GM23338 (cell line): ENCODE measurements around the gene STK39. TPM values are rescaled to one million over a fixed set of nuclear protein-coding genes. Genes with fewer than 3 reads are reported as not detected.

Experiments used
- ATAC-seq: fragments of 200-7000 bp; cut with Tn5 transposase; 3 replicates; pipeline ENCODE4 v1.9.1; 2020
- DNase-seq: peaks from one replicate; pipeline ENCODE4 v3.0.0-alpha.2; 2015; ENCODE audit warnings: low spot score
- H2AFZ ChIP-seq: fragments of 200-600 bp; sonication (generic); 2 replicates; pipeline ENCODE4 v1.8.0; 2016; ENCODE audit warnings: antibody characterized with exemption, mild to moderate bottlenecking, moderate library complexity
- H3F3A ChIP-seq: fragments of 200-600 bp; sonication (generic); replicated peaks from 2 replicates; pipeline ENCODE4 v1.8.0; 2017; ENCODE audit warnings: antibody characterized with exemption, mixed run types, low read depth
- H3K27ac ChIP-seq: fragments of 200-600 bp; sonication (generic); 2 replicates; pipeline ENCODE4 v1.6.1; 2016; ENCODE audit warnings: low read depth
- H3K27me3 ChIP-seq: fragments of 200-600 bp; sonication (generic); 2 replicates; pipeline ENCODE4 v1.8.0; 2016; ENCODE audit warnings: mild to moderate bottlenecking, mixed run types, moderate library complexity; ENCODE audit not compliant: insufficient read depth
- H3K36me3 ChIP-seq: fragments of 200-600 bp; sonication (generic); 2 replicates; pipeline ENCODE4 v1.8.0; 2016; ENCODE audit warnings: mild to moderate bottlenecking; ENCODE audit not compliant: insufficient read depth
- H3K4me1 ChIP-seq: fragments of 200-600 bp; sonication (generic); 2 replicates; pipeline ENCODE4 v1.8.0; 2016; ENCODE audit warnings: mild to moderate bottlenecking, moderate library complexity; ENCODE audit not compliant: insufficient read depth
- H3K4me2 ChIP-seq: fragments of 200-600 bp; sonication (generic); 2 replicates; pipeline ENCODE4 v1.7.1; 2017; ENCODE audit warnings: mixed run types
- H3K4me3 ChIP-seq: fragments of 200-600 bp; sonication (generic); 2 replicates; pipeline ENCODE4 v1.6.1; 2016; ENCODE audit warnings: mixed run types
- H3K79me2 ChIP-seq: fragments of 200-600 bp; sonication (generic); replicated peaks from 2 replicates; pipeline ENCODE4 v1.8.0; 2017; ENCODE audit warnings: mild to moderate bottlenecking; ENCODE audit not compliant: insufficient read depth
- H3K9me2 ChIP-seq: fragments of 200-600 bp; sonication (generic); 2 replicates; pipeline ENCODE4 v1.8.0; 2017; ENCODE audit not compliant: insufficient read depth
- H4K20me1 ChIP-seq: fragments of 200-600 bp; sonication (generic); replicated peaks from 2 replicates; pipeline ENCODE4 v1.8.0; 2017; ENCODE audit warnings: mild to moderate bottlenecking; ENCODE audit not compliant: insufficient read depth
- H3K27ac Mint-ChIP-seq: 2 replicates; pipeline ENCODE4 v1.8.0; 2020; ENCODE audit warnings: inconsistent platforms, mild to moderate bottlenecking, moderate library complexity, mixed read lengths
- H3K27me3 Mint-ChIP-seq: 3 replicates; pipeline ENCODE4 v1.8.0; 2022; ENCODE audit warnings: low read depth, mild to moderate bottlenecking, moderate library complexity, mixed read lengths, inconsistent platforms; ENCODE audit not compliant: insufficient read depth, poor library complexity
- H3K36me3 Mint-ChIP-seq: 3 replicates; pipeline ENCODE4 v1.8.0; 2021; ENCODE audit warnings: low read depth, mild to moderate bottlenecking, inconsistent platforms, moderate library complexity, mixed read lengths
- H3K4me1 Mint-ChIP-seq: 3 replicates; pipeline ENCODE4 v1.8.0; 2020; ENCODE audit warnings: mild to moderate bottlenecking, inconsistent platforms, mixed read lengths
- H3K4me3 Mint-ChIP-seq: 3 replicates; pipeline ENCODE4 v1.8.0; 2021; ENCODE audit warnings: moderate library complexity, mild to moderate bottlenecking, inconsistent platforms, mixed read lengths
- H3K9me3 Mint-ChIP-seq: 3 replicates; pipeline ENCODE4 v1.8.0; 2020; ENCODE audit warnings: moderate library complexity, mild to moderate bottlenecking, inconsistent platforms, mixed read lengths
- CREB1 ChIP-seq: fragments of 250-450 bp; sonication (Bioruptor Pico); IDR thresholded peaks from 2 replicates; pipeline ENCODE4 v1.5.0; 2020; ENCODE audit warnings: low read depth, mild to moderate bottlenecking, moderate library complexity
- CTCF ChIP-seq, 2 experiments: fragments of 200-600 bp in 1 of 2; sonication (generic) in 1 of 2; conservative IDR thresholded peaks; 2 replicates each; pipeline versions ENCODE4 v1.5.1 to v1.6.1; 2016 to 2017; ENCODE audit warnings: antibody characterized with exemption in 2 of 2, low read depth in 2 of 2, mild to moderate bottlenecking in 2 of 2, moderate library complexity in 1 of 2
- EZH2phosphoT487 ChIP-seq: fragments of 200-600 bp; sonication (generic); IDR thresholded peaks from one replicate; pipeline ENCODE4 v1.8.1; 2018; ENCODE audit warnings: antibody characterized with exemption; ENCODE audit not compliant: unreplicated experiment
- POLR2AphosphoS5 ChIP-seq: IDR thresholded peaks from 2 replicates; pipeline ENCODE4 v1.6.1; 2016; ENCODE audit warnings: antibody characterized with exemption, low read depth
- STAT1 ChIP-seq: IDR thresholded peaks from one replicate; pipeline ENCODE4 v1.6.1; 2016; ENCODE audit warnings: antibody characterized with exemption; ENCODE audit not compliant: unreplicated experiment
- ZNF114 ChIP-seq: fragments of 250-450 bp; sonication (Bioruptor Pico); IDR thresholded peaks from 2 replicates; pipeline ENCODE4 v1.5.0; 2020; ENCODE audit warnings: mild to moderate bottlenecking, moderate library complexity
- ZNF331 ChIP-seq: fragments of 250-450 bp; sonication (Bioruptor Pico); IDR thresholded peaks from 2 replicates; pipeline ENCODE4 v1.5.0; 2020; ENCODE audit warnings: low read depth, mild to moderate bottlenecking, moderate library complexity
- ZNF462 ChIP-seq: fragments of 250-450 bp; sonication (Bioruptor Pico); IDR thresholded peaks from 2 replicates; pipeline ENCODE4 v1.5.0; 2020; ENCODE audit warnings: mild to moderate bottlenecking, moderate library complexity
- polyA plus RNA-seq: library from polyadenylated mRNA; unstranded; fragments of >200 nt; fragmentation: Nextera tagmentation; extraction: Ambion mirVana; gene quantifications from 2 replicates; pipeline ENCODE4 v1.2.1, GENCODE V29; 2016
- total RNA-seq: library from RNA; depleted of rRNA; stranded (reverse); fragments of >200 nt; shearing (Covaris generic); gene quantifications from 2 replicates; pipeline ENCODE4 v1.2.3, GENCODE V29; 2014
- TF ChIP-seq, protein P1 (sequence below): IDR thresholded peaks from one replicate; pipeline ENCODE4 v1.6.1; 2018; ENCODE audit warnings: antibody characterized with exemption; ENCODE audit not compliant: unreplicated experiment
- TF ChIP-seq, protein P2 (sequence below): IDR thresholded peaks from 2 replicates; pipeline ENCODE4 v1.6.1; 2016; ENCODE audit warnings: antibody characterized with exemption

The STK39 gene
- total and polyA plus RNA-seq, 2 experiments from 2014 or later, result 9.5 to 16.9 TPM

GRCh38 chr2:168053676-168054075 is 193.7 kb downstream of the STK39 start (continued):
- no peak for TF ChIP-seq CTCF (conservative IDR thresholded peaks at IDR 0.05; ENCODE audit: low read depth in 2 of 2)
- no peak for TF ChIP-seq ZNF331 (CRISPR knock-in tag)
- TF ChIP-seq, protein P1, sequence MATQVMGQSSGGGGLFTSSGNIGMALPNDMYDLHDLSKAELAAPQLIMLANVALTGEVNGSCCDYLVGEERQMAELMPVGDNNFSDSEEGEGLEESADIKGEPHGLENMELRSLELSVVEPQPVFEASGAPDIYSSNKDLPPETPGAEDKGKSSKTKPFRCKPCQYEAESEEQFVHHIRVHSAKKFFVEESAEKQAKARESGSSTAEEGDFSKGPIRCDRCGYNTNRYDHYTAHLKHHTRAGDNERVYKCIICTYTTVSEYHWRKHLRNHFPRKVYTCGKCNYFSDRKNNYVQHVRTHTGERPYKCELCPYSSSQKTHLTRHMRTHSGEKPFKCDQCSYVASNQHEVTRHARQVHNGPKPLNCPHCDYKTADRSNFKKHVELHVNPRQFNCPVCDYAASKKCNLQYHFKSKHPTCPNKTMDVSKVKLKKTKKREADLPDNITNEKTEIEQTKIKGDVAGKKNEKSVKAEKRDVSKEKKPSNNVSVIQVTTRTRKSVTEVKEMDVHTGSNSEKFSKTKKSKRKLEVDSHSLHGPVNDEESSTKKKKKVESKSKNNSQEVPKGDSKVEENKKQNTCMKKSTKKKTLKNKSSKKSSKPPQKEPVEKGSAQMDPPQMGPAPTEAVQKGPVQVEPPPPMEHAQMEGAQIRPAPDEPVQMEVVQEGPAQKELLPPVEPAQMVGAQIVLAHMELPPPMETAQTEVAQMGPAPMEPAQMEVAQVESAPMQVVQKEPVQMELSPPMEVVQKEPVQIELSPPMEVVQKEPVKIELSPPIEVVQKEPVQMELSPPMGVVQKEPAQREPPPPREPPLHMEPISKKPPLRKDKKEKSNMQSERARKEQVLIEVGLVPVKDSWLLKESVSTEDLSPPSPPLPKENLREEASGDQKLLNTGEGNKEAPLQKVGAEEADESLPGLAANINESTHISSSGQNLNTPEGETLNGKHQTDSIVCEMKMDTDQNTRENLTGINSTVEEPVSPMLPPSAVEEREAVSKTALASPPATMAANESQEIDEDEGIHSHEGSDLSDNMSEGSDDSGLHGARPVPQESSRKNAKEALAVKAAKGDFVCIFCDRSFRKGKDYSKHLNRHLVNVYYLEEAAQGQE, result no peak
- no peak for TF ChIP-seq EZH2phosphoT487

DNA sequence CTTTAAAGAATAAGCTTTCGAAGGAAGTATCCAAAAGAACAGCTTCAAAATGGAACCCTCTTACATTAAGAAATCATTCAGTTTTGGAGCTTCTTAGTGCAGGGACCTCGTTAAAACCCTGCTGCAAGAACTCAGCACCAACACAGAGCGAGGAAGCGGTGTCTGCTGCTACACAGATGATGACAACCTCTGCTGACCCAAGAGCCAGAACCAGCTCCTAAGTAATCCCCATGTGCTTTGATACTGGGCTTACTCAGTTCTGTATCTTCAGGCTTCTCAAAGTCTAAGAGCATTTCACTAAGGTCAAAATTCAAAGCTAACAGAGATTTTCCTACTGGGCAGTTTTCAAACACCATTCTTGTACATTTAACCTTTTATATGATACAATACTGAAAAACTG is 194.6 kb downstream of the STK39 start:
- Mint-ChIP-seq H3K27me3 (no peaks in the 10 kb centered on the region), H3K4me1 (peaks cover 11% of the 10 kb centered on the region), H3K27ac (no peak overlapping the region), H3K36me3 (no peaks in the 10 kb centered on the region; the same call in 2 of the 3 replicates), H3K9me3 (no peaks in the 10 kb centered on the region), H3K4me3 (no peak overlapping the region)
- H3K27me3 ChIP-seq, result no peaks in the 10 kb centered on the region
- ATAC-seq (no peak), DNase-seq (no peak)
- no peak overlapping the region for H3K4me2 ChIP-seq
- H3K79me2 ChIP-seq, result no peaks in the 10 kb centered on the region
- no peak overlapping the region for H3K4me3 ChIP-seq
- no peaks in the 10 kb centered on the region; the same call in 1 of the 2 replicates for H3K4me1 ChIP-seq
- H3K27ac ChIP-seq, result no peak overlapping the region
- H4K20me1 ChIP-seq, result no peaks in the 10 kb centered on the region
- H3K36me3 ChIP-seq, result no peaks in the 10 kb centered on the region
- H3K9me2 ChIP-seq, result no peaks in the 10 kb centered on the region
- no peaks in the 10 kb centered on the region for H3F3A ChIP-seq
- H2AFZ ChIP-seq, result no peak overlapping the region
- no peak for TF ChIP-seq CREB1
- TF ChIP-seq CTCF (conservative IDR thresholded peaks at IDR 0.05; ENCODE audit: low read depth in 2 of 2), result no peak
- TF ChIP-seq POLR2AphosphoS5, result no peak
- TF ChIP-seq EZH2phosphoT487, result no peak
- TF ChIP-seq ZNF462, result no peak
- no peak for TF ChIP-seq ZNF331 (CRISPR knock-in tag)
- TF ChIP-seq STAT1, result no peak
- TF ChIP-seq, protein P2, sequence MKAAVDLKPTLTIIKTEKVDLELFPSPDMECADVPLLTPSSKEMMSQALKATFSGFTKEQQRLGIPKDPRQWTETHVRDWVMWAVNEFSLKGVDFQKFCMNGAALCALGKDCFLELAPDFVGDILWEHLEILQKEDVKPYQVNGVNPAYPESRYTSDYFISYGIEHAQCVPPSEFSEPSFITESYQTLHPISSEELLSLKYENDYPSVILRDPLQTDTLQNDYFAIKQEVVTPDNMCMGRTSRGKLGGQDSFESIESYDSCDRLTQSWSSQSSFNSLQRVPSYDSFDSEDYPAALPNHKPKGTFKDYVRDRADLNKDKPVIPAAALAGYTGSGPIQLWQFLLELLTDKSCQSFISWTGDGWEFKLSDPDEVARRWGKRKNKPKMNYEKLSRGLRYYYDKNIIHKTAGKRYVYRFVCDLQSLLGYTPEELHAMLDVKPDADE, result no peak
- no peak for TF ChIP-seq ZNF114 (CRISPR knock-in tag)
